K562 (cell line): ENCODE measurements around the gene GPR15. TPM values are rescaled to one million over a fixed set of nuclear protein-coding genes. Genes with fewer than 3 reads are reported as not detected.

ENCODE experiments used
- AFF1 ChIP-seq, 2 experiments: fragments of 450-650 bp; IDR thresholded peaks; 2 replicates each; pipeline ENCODE4 v1.6.1; 2018; ENCODE audit warnings: mild to moderate bottlenecking in 2 of 2, low read depth in 1 of 2; ENCODE audit not compliant: partially characterized antibody in 2 of 2
- ARHGAP35 ChIP-seq: fragments of 450-650 bp; IDR thresholded peaks from 2 replicates; pipeline ENCODE4 v1.6.1; 2018; ENCODE audit not compliant: partially characterized antibody
- COPS2 ChIP-seq: fragments of 450-650 bp; conservative IDR thresholded peaks from 2 replicates; pipeline ENCODE4 v1.6.1; 2016; ENCODE audit warnings: mild to moderate bottlenecking, moderate library complexity
- ILF3 ChIP-seq: fragments of 450-650 bp; IDR thresholded peaks from 2 replicates; pipeline ENCODE4 v1.6.1; 2018; ENCODE audit warnings: antibody characterized with exemption, mild to moderate bottlenecking, moderate library complexity, borderline replicate concordance
- MAZ ChIP-seq, 2 experiments: fragments of 450-650 bp in 1 of 2; sonication (generic) in 1 of 2; formaldehyde crosslinking; IDR thresholded peaks in 1 of 2; conservative IDR thresholded peaks in 1 of 2; 2 replicates each; pipeline versions ENCODE4 v1.4.0 to v1.5.0; 2020; ENCODE audit warnings: mild to moderate bottlenecking in 1 of 2, missing genetic modification reagents in 1 of 2
- MYBL2 ChIP-seq, 2 experiments: fragments of 450-650 bp in 1 of 2; sonication (generic) in 1 of 2; formaldehyde crosslinking in 1 of 2; IDR thresholded peaks; 2 replicates each; pipeline versions ENCODE4 v1.6.1 to v1.8.1; 2017 to 2022; ENCODE audit warnings: borderline replicate concordance in 1 of 2, inconsistent platforms in 1 of 2, low read depth in 1 of 2, mild to moderate bottlenecking in 1 of 2, missing genetic modification reagents in 1 of 2, moderate library complexity in 1 of 2
- NFATC3 ChIP-seq: fragments of 450-650 bp; IDR thresholded peaks from 2 replicates; pipeline ENCODE4 v1.6.1; 2017; ENCODE audit warnings: mild to moderate bottlenecking
- NFRKB ChIP-seq: fragments of 450-650 bp; IDR thresholded peaks from 2 replicates; pipeline ENCODE4 v1.6.1; 2016; ENCODE audit warnings: low read depth
- PHF21A ChIP-seq: fragments of 450-650 bp; IDR thresholded peaks from 2 replicates; pipeline ENCODE4 v1.6.1; 2017; ENCODE audit warnings: low read depth, borderline replicate concordance
- POLR2A ChIP-seq: fragments of 450-650 bp; conservative IDR thresholded peaks from 2 replicates; pipeline ENCODE4 v1.6.1; 2016
- PREB ChIP-seq: sonication (generic); formaldehyde crosslinking; IDR thresholded peaks from 2 replicates; pipeline ENCODE4 v1.8.1; 2023; ENCODE audit warnings: mild to moderate bottlenecking, missing genetic modification reagents
- TBL1XR1 ChIP-seq, 2 experiments: IDR thresholded peaks; 2 replicates each; pipeline ENCODE4 v1.6.1; 2012; ENCODE audit warnings: improper control_type of control experiment in 2 of 2, low read length in 2 of 2, mild to moderate bottlenecking in 1 of 2
- TSC22D4 ChIP-seq: fragments of 450-650 bp; IDR thresholded peaks from 2 replicates; pipeline ENCODE4 v1.6.1; 2016; ENCODE audit warnings: missing genetic modification characterization, missing biosample characterization, control low read depth
- U2AF1 ChIP-seq: fragments of 200-400 bp; formaldehyde crosslinking; optimal IDR thresholded peaks from 2 replicates; pipeline ENCODE3; 2017; ENCODE audit warnings: mild to moderate bottlenecking, low read depth, low read length, moderate library complexity
- ZNF436 ChIP-seq: fragments of 250-450, 450-650 bp; sonication (Bioruptor Pico); formaldehyde crosslinking; IDR thresholded peaks from 2 replicates; pipeline ENCODE4 v1.7.0; 2020; ENCODE audit warnings: mild to moderate bottlenecking
- ZNF707 ChIP-seq: fragments of 250-450 bp; sonication (Bioruptor Pico); conservative IDR thresholded peaks from 2 replicates; pipeline ENCODE4 v1.8.0; 2022; ENCODE audit warnings: inconsistent platforms, mild to moderate bottlenecking, moderate library complexity
- polyA plus RNA-seq, 8 experiments: library from polyadenylated mRNA; depleted of rRNA in 4 of 8; stranded (reverse) in 5 of 8; unstranded in 3 of 8; fragments of >200 nt; fragmentation: Nextera tagmentation in 2 of 8; fragmentation: Illumina TruSeq in 1 of 8; extraction: Ambion mirVana in 2 of 8; extraction: Trizol in 1 of 8; gene quantifications; 2 replicates each; pipeline versions ENCODE4 v1.2.1 to v1.2.3, GENCODE V29; 2011 to 2014; ENCODE audit warnings: inconsistent platforms in 1 of 8, missing spikeins in 1 of 8
- total RNA-seq, 7 experiments: library from RNA; depleted of rRNA in 6 of 7; stranded (reverse); fragments of >200 nt in 6 of 7; fragmentation: Illumina TruSeq in 2 of 7; extraction: Trizol in 2 of 7; gene quantifications; 2 replicates each; pipeline versions ENCODE4 v1.2.1 to v1.2.3, GENCODE V29; 2011 to 2021; ENCODE audit warnings: low replicate concordance in 1 of 7
- TF ChIP-seq, protein P1 (sequence below): fragments of 450-650 bp; IDR thresholded peaks from 2 replicates; pipeline ENCODE4 v1.6.1; 2014; ENCODE audit warnings: low read depth, mild to moderate bottlenecking, moderate library complexity, borderline replicate concordance
- TF ChIP-seq, protein P2 (sequence below): IDR thresholded peaks from 3 replicates; pipeline ENCODE4 v1.6.1; 2011; ENCODE audit warnings: borderline replicate concordance, mild to moderate bottlenecking, moderate library complexity; ENCODE audit not compliant: insufficient read length; ENCODE audit errors: extremely low read depth

GPR15 gene
- total and polyA plus RNA-seq, 9 of the 15 experiments (the other 6 are each of a cell fraction or from before 2014, with no cell fraction given) = 0.13 TPM; not detected in 8

DNA sequence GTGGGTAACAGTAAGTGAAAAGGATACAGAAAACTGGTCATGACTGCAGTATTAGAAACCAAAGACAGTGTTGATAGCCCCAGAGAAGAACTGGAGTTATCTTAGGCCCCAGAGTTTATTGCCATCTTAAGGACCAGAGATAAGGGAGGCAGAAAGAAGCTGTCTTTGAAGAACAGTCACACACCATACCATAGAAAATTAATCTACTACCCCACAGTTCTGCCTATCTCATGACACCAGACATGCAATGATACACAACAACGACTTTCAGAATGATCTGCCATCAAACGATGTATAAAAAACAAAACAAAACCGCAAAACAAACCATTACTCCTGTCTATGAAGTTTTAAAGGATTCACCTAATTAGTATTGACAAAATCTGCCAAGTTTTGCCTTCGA, 52.0 kb downstream of the GPR15 start (continued):
- TF ChIP-seq, protein P1, sequence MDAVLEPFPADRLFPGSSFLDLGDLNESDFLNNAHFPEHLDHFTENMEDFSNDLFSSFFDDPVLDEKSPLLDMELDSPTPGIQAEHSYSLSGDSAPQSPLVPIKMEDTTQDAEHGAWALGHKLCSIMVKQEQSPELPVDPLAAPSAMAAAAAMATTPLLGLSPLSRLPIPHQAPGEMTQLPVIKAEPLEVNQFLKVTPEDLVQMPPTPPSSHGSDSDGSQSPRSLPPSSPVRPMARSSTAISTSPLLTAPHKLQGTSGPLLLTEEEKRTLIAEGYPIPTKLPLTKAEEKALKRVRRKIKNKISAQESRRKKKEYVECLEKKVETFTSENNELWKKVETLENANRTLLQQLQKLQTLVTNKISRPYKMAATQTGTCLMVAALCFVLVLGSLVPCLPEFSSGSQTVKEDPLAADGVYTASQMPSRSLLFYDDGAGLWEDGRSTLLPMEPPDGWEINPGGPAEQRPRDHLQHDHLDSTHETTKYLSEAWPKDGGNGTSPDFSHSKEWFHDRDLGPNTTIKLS = no peak
- TF ChIP-seq NFRKB (no peak; the same call in 1 of the 2 replicates), PREB (CRISPR knock-in tag) (no peak), AFF1 (IDR thresholded peaks at IDR 0.05; ENCODE audit: low read depth in 1 of 2, partially characterized antibody in 2 of 2) (peak; percentile 24 to 83), MYBL2 (IDR thresholded peaks at IDR 0.05; ENCODE audit: low read depth) (no peak), MYBL2 (CRISPR knock-in tag; IDR thresholded peaks at IDR 0.05; ENCODE audit: borderline replicate concordance) (no peak), MAZ (CRISPR knock-in tag; conservative IDR thresholded peaks at IDR 0.05 in 1 of 2, IDR thresholded peaks at IDR 0.05 in 1 of 2) (peak in 1 of 2 experiments; percentile 65; a peak in 2 of 4 replicates), POLR2A (no peak), U2AF1 (no peak), ZNF707 (no peak), PHF21A (no peak), ILF3 (no peak), TSC22D4 (tag) (no peak), ARHGAP35 (no peak), ZNF436 (CRISPR knock-in tag) (no peak), COPS2 (no peak), TBL1XR1 (IDR thresholded peaks at IDR 0.05; ENCODE audit: low read length in 2 of 2) (peak; percentile 58 to 88; a peak in 3 of 4 replicates), NFATC3 (no peak; the same call in 1 of the 2 replicates)
- TF ChIP-seq, protein P2, sequence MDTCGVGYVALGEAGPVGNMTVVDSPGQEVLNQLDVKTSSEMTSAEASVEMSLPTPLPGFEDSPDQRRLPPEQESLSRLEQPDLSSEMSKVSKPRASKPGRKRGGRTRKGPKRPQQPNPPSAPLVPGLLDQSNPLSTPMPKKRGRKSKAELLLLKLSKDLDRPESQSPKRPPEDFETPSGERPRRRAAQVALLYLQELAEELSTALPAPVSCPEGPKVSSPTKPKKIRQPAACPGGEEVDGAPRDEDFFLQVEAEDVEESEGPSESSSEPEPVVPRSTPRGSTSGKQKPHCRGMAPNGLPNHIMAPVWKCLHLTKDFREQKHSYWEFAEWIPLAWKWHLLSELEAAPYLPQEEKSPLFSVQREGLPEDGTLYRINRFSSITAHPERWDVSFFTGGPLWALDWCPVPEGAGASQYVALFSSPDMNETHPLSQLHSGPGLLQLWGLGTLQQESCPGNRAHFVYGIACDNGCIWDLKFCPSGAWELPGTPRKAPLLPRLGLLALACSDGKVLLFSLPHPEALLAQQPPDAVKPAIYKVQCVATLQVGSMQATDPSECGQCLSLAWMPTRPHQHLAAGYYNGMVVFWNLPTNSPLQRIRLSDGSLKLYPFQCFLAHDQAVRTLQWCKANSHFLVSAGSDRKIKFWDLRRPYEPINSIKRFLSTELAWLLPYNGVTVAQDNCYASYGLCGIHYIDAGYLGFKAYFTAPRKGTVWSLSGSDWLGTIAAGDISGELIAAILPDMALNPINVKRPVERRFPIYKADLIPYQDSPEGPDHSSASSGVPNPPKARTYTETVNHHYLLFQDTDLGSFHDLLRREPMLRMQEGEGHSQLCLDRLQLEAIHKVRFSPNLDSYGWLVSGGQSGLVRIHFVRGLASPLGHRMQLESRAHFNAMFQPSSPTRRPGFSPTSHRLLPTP = no peak
